Breast epithelium (tissue), 4 donors: ENCODE results near the gene KLHL6. TPM values are rescaled to one million over a fixed set of nuclear protein-coding genes. Genes with fewer than 3 reads are reported as not detected.

ENCODE experiments used
- DNase-seq, 2 donors: peaks; one replicate each; pipeline ENCODE4 v3.0.0-alpha.2; 2019; ENCODE audit warnings: low spot score in 2 of 2
- H3K27ac ChIP-seq, 2 donors: fragments of 200-600 bp; sonication (generic) in 1 of 2; one replicate each; pipeline ENCODE4 v1.5.1; 2016 to 2019; ENCODE audit warnings: mild to moderate bottlenecking in 1 of 2
- H3K27me3 ChIP-seq, 2 donors: fragments of 200-600 bp; sonication (generic) in 1 of 2; one replicate each; pipeline versions ENCODE4 v1.5.1 to v1.6.0; 2017 to 2019; ENCODE audit warnings: control low read depth in 1 of 2, mild to moderate bottlenecking in 1 of 2
- H3K36me3 ChIP-seq: fragments of 200-600 bp; one replicate; pipeline ENCODE4 v1.5.1; 2019
- H3K4me1 ChIP-seq, 2 donors: fragments of 200-600 bp; sonication (generic); one replicate each; pipeline ENCODE4 v1.5.1; 2016 to 2019; ENCODE audit warnings: control low read depth in 1 of 2
- H3K4me3 ChIP-seq, 3 donors: fragments of 200-600 bp; sonication (generic); 1 replicate in 2 of 3; 2 replicates in 1 of 3; pipeline ENCODE4 v1.5.1; 2016 to 2019; ENCODE audit warnings: mild to moderate bottlenecking in 3 of 3, moderate library complexity in 2 of 3
- H3K9me3 ChIP-seq, 2 donors: fragments of 200-600 bp; sonication (generic) in 1 of 2; one replicate each; pipeline ENCODE4 v1.5.1; 2016 to 2019; ENCODE audit warnings: control low read depth in 1 of 2
- CTCF ChIP-seq, 3 donors: fragments of 450-650 bp; IDR thresholded peaks; one replicate each; pipeline ENCODE4 v1.5.1; 2016 to 2017; ENCODE audit warnings: antibody characterized with exemption in 3 of 3, mild to moderate bottlenecking in 3 of 3, moderate library complexity in 3 of 3
- POLR2A ChIP-seq: fragments of 450-650 bp; IDR thresholded peaks from one replicate; pipeline ENCODE4 v1.6.1; 2016; ENCODE audit warnings: antibody characterized with exemption, mild to moderate bottlenecking, moderate library complexity
- POLR2AphosphoS5 ChIP-seq, 3 donors: sonication (generic); formaldehyde crosslinking; IDR thresholded peaks; one replicate each; pipeline ENCODE4 v1.6.1; 2017; ENCODE audit warnings: antibody characterized with exemption in 3 of 3
- intact Hi-C: fragments of 100-400 bp; cut with DNase I; formaldehyde crosslinking; loops from one replicate; pipeline ENCODE4 v1.15.1; 2023; ENCODE audit warnings: low total_unique reads
- total RNA-seq, 3 donors: library from RNA; depleted of rRNA; stranded (reverse); fragments of >200 nt; gene quantifications; one replicate each; pipeline ENCODE4 v1.1.0, GENCODE V29; 2016

KLHL6 gene
- total RNA-seq, 3 donors from 2014 or later = 2.7 to 7.9 (median 4.3) TPM

GRCh38 chr3:183496311-183496710 lies 59.2 kb downstream of the KLHL6 start:
- no peaks in the 10 kb centered on the region for H3K27me3 ChIP-seq
- H3K27ac ChIP-seq = no peak overlapping the region
- TF ChIP-seq POLR2A (no peak), POLR2AphosphoS5 (IDR thresholded peaks at IDR 0.05) (no peak), CTCF (IDR thresholded peaks at IDR 0.05) (no peak)
- no peaks in the 10 kb centered on the region for H3K36me3 ChIP-seq
- DNase-seq = no peak
- intact Hi-C loops = no loop called here
- H3K4me1 ChIP-seq = no peaks in the 10 kb centered on the region
- H3K9me3 ChIP-seq = no peaks in the 10 kb centered on the region
- no peak overlapping the region for H3K4me3 ChIP-seq

- Histone ChIP-seq H3K27me3 (no peaks in the 10 kb centered on the region), H3K4me1 (no peaks in the 10 kb centered on the region), H3K4me3 (no peak overlapping the region), H3K27ac (no peak overlapping the region), H3K36me3 (no peaks in the 10 kb centered on the region), H3K9me3 (no peaks in the 10 kb centered on the region)
- DNase-seq = no peak
- intact Hi-C loops = no loop called here
- no peak for TF ChIP-seq CTCF (IDR thresholded peaks at IDR 0.05)
- no peak for TF ChIP-seq POLR2A
- TF ChIP-seq POLR2AphosphoS5 (IDR thresholded peaks at IDR 0.05) = no peak
Observed at GRCh38 chr3:183494341-183494740, 61.2 kb downstream of the KLHL6 start.

- Histone ChIP-seq H3K4me3 (no peak overlapping the region), H3K36me3 (no peaks in the 10 kb centered on the region), H3K27ac (no peak overlapping the region), H3K9me3 (no peaks in the 10 kb centered on the region), H3K27me3 (no peaks in the 10 kb centered on the region), H3K4me1 (no peaks in the 10 kb centered on the region)
- TF ChIP-seq CTCF (IDR thresholded peaks at IDR 0.05) = no peak
- TF ChIP-seq POLR2AphosphoS5 (IDR thresholded peaks at IDR 0.05) = no peak
- no peak for TF ChIP-seq POLR2A
- intact Hi-C loops = no loop called here
- DNase-seq = no peak
Observed at GRCh38 chr3:183493296-183494045, 62.0 kb downstream of the KLHL6 start.

GRCh38 chr3:183492849-183493179 lies 62.7 kb downstream of the KLHL6 start:
- TF ChIP-seq CTCF (IDR thresholded peaks at IDR 0.05) (no peak), POLR2AphosphoS5 (IDR thresholded peaks at IDR 0.05) (no peak)
- Histone ChIP-seq H3K27me3 (no peaks in the 10 kb centered on the region), H3K36me3 (no peaks in the 10 kb centered on the region), H3K27ac (no peak overlapping the region), H3K9me3 (no peaks in the 10 kb centered on the region), H3K4me1 (no peaks in the 10 kb centered on the region), H3K4me3 (no peak overlapping the region)
- intact Hi-C loops = no loop called here
- no peak for DNase-seq

GRCh38 chr3:183491923-183492848 lies 63.3 kb downstream of the KLHL6 start:
- Histone ChIP-seq H3K9me3 (no peaks in the 10 kb centered on the region), H3K27ac (peak overlapping the region in 1 of 2 donors; percentile 25), H3K4me1 (no peaks in the 10 kb centered on the region), H3K36me3 (no peaks in the 10 kb centered on the region), H3K27me3 (no peaks in the 10 kb centered on the region), H3K4me3 (no peak overlapping the region)
- DNase-seq = no peak
- TF ChIP-seq CTCF (IDR thresholded peaks at IDR 0.05) (no peak), POLR2AphosphoS5 (IDR thresholded peaks at IDR 0.05) (no peak), POLR2A (no peak)
- intact Hi-C loops = no loop called here
